T-helper 2 cell treated with Interferon-gamma antibody and Interleukin-4, amounts not matched to agents 5 μg/mL and 100 μg/mL, for 36 hours (primary cell): ENCODE data around the gene MGAT5B.

Experiments
- DNase-seq: peaks from one replicate; pipeline ENCODE4 v3.0.0; 2021; ENCODE audit warnings: low spot score
- H3K27ac Mint-ChIP-seq: one replicate; pipeline ENCODE4 v1.8.0; 2021; ENCODE audit warnings: mild to moderate bottlenecking, mixed read lengths
- H3K27me3 Mint-ChIP-seq: one replicate; pipeline ENCODE4 v1.8.0; 2021; ENCODE audit warnings: low read depth, mixed read lengths
- H3K36me3 Mint-ChIP-seq: one replicate; pipeline ENCODE4 v1.8.0; 2021; ENCODE audit warnings: low read depth, mixed read lengths
- H3K4me1 Mint-ChIP-seq: one replicate; pipeline ENCODE4 v1.8.0; 2021; ENCODE audit warnings: low read depth, mixed read lengths
- H3K4me3 Mint-ChIP-seq: one replicate; pipeline ENCODE4 v1.8.0; 2022; ENCODE audit warnings: mild to moderate bottlenecking, moderate library complexity, mixed read lengths
- H3K9me3 Mint-ChIP-seq: one replicate; pipeline ENCODE4 v1.8.0; 2021; ENCODE audit warnings: mixed read lengths

The MGAT5B gene

GRCh38 chr17:76878568-76878967 lies 10.4 kb downstream of the MGAT5B start:
- Mint-ChIP-seq H3K9me3 (peaks cover 16% of the 10 kb centered on the region), H3K36me3 (peaks cover 3% of the 10 kb centered on the region), H3K27me3 (no peaks in the 10 kb centered on the region), H3K4me3 (no peak overlapping the region), H3K4me1 (no peaks in the 10 kb centered on the region), H3K27ac (no peak overlapping the region)
- no peak for DNase-seq

DNA sequence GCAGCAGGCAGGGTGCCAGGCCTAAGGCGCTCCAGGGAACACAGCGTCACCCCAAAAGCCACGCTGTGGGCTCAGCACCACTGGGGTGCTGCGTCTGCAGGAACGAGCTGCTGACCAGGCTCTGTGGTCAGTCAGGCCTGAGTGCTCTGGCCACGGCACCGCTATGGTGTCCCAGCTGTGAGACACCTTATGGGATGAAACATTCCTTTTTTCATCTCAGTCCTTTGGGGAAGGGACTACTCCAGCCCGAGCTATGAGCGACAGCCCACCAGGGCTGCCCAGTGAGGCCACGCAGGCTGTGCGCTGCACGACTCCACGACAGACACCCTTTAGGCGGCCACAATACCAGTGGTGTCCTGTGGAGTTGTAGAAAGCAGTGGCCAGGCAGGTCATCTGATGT lies 11.1 kb downstream of the MGAT5B start:
- no peaks in the 10 kb centered on the region for H3K27me3 Mint-ChIP-seq
- peaks cover 12% of the 10 kb centered on the region for H3K9me3 Mint-ChIP-seq
- H3K4me3 Mint-ChIP-seq, result no peak overlapping the region
- no peak for DNase-seq
- no peak overlapping the region for H3K27ac Mint-ChIP-seq
- H3K36me3 Mint-ChIP-seq, result peaks cover 3% of the 10 kb centered on the region
- no peaks in the 10 kb centered on the region for H3K4me1 Mint-ChIP-seq

- no peak for DNase-seq
- H3K36me3 Mint-ChIP-seq, result peaks cover 3% of the 10 kb centered on the region
- H3K4me1 Mint-ChIP-seq, result no peaks in the 10 kb centered on the region
- H3K9me3 Mint-ChIP-seq, result peaks cover 9% of the 10 kb centered on the region
- no peak overlapping the region for H3K27ac Mint-ChIP-seq
- H3K4me3 Mint-ChIP-seq, result no peak overlapping the region
- no peaks in the 10 kb centered on the region for H3K27me3 Mint-ChIP-seq
Observed at GRCh38 chr17:76879691-76880090, 11.5 kb downstream of the MGAT5B start.

DNA sequence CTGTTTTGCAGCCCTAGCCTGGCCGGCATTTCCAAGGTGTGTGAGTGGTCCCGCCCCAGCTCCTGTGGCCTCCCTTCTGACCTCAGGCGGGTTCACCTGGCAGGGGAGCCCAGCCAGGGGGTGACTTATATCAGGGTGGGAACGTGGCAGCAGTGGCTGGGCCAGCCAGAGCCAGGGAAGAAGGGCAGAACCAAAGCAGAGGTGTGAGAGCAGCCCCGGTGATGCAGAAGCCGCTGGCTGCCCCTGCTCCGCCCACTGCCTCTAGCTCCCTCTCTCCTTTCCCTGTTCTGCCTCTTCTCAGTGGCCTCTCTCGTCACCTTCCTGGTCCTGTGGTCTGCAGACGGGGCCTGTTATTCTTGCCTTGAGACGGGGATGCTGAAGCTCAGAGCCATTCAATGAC lies 12.1 kb downstream of the MGAT5B start:
- Mint-ChIP-seq H3K27me3 (no peaks in the 10 kb centered on the region), H3K9me3 (peaks cover 6% of the 10 kb centered on the region), H3K4me3 (no peak overlapping the region), H3K36me3 (peaks cover 1% of the 10 kb centered on the region), H3K27ac (no peak overlapping the region), H3K4me1 (no peaks in the 10 kb centered on the region)
- no peak for DNase-seq

- Mint-ChIP-seq H3K4me1 (no peaks in the 10 kb centered on the region), H3K27ac (no peak overlapping the region), H3K4me3 (no peak overlapping the region), H3K9me3 (no peaks in the 10 kb centered on the region), H3K27me3 (no peaks in the 10 kb centered on the region), H3K36me3 (no peaks in the 10 kb centered on the region)
- DNase-seq, result no peak
Observed at GRCh38 chr17:76880971-76881370, 12.8 kb downstream of the MGAT5B start.

GRCh38 chr17:76881408-76881807 lies 13.2 kb downstream of the MGAT5B start:
- Mint-ChIP-seq H3K4me1 (no peaks in the 10 kb centered on the region), H3K27me3 (no peaks in the 10 kb centered on the region), H3K9me3 (no peaks in the 10 kb centered on the region), H3K27ac (no peak overlapping the region), H3K4me3 (no peak overlapping the region), H3K36me3 (no peaks in the 10 kb centered on the region)
- no peak for DNase-seq

- Mint-ChIP-seq H3K27me3 (no peaks in the 10 kb centered on the region), H3K4me3 (no peak overlapping the region), H3K9me3 (no peaks in the 10 kb centered on the region), H3K4me1 (no peaks in the 10 kb centered on the region), H3K27ac (no peak overlapping the region), H3K36me3 (no peaks in the 10 kb centered on the region)
- DNase-seq, result no peak
Observed at GRCh38 chr17:76881966-76882365, 13.8 kb downstream of the MGAT5B start.

DNA sequence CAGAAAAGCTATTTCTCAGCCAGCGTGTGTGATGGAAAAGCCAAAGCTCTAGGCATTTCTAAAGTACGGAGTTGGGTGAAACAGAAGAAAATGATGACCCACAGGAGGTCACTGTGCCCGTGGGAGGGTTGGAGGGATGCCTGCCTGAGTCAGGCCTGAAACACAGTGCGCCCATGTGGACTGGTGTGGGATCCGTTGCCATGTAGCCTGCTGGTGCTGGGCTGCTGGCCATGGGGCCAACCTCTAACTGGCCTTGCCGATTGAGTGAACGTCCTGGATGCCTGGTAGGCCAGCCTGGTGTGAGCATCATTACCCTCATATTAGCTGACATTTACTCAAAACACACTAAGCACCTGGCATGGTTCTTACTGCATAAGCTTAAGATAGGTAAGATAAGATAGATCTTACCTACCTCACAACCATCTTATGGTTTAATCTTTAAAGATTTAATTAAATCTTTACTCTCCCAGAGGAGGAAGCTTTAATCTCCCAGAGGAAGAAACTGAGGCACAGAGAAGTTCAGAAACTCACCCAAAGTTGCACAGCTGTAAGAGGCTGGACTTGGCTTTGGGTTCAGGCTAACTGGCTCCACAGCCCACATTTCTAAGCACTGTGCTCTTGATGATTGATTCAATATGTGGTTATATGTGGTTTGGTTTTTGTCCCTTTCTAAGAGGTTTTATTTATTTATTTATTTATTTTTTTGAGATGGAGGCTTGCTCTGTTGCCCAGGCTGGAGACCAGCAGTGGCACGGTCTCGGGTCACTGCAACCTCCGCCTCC lies 15.7 kb downstream of the MGAT5B start:
- Mint-ChIP-seq H3K27ac (no peak overlapping the region), H3K4me1 (no peaks in the 10 kb centered on the region), H3K36me3 (no peaks in the 10 kb centered on the region), H3K9me3 (no peaks in the 10 kb centered on the region), H3K4me3 (no peak overlapping the region), H3K27me3 (no peaks in the 10 kb centered on the region)
- DNase-seq, result no peak

DNA sequence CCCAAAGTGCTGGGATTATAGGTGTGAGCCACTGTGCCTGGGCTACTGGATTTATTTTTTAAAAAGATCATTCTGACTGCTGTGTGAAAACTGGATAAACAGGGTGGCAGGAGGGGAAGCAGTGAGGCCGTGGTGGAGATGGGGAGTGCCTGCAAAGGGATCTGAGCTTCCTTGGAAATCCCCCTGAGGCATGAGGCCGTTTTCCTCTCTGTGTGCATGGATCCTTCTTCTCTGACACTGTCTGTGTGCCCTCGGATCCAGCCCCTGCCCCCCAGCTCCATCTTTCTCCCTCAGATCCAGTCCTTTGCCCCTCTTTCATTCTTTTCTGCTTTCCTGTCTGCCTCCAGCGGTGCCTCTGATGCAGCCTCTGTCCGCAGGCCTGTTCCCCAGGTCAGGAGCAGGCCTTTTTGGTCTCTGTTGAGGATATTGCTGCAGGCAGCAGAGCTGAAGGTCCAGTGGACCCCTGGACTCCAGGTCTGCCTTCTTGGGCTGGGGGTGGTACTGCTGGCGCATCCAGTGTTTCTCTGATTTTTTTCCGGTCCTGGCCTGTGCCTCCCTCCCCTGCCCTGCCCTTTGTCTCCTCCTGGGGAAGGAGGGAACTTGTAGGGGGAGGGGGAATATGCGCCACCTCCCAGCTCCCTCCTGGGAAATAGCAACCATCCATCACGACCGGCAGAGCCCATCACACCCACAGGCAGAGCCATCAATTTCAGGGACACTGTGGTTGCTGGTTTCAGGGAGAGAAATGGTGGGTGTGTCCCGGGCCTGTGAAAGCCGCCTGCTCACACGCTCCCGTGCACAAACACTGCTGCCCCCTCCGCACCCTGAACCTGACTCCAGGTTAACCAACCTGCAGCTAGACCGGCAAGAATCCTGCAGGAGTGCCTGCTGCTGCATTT lies 17.0 kb downstream of the MGAT5B start:
- no peaks in the 10 kb centered on the region for H3K4me1 Mint-ChIP-seq
- no peaks in the 10 kb centered on the region for H3K36me3 Mint-ChIP-seq
- H3K9me3 Mint-ChIP-seq, result no peaks in the 10 kb centered on the region
- H3K27ac Mint-ChIP-seq, result no peak overlapping the region
- H3K4me3 Mint-ChIP-seq, result no peak overlapping the region
- DNase-seq, result no peak
- no peaks in the 10 kb centered on the region for H3K27me3 Mint-ChIP-seq

GRCh38 chr17:76885894-76886290 lies 17.7 kb downstream of the MGAT5B start:
- H3K9me3 Mint-ChIP-seq, result no peaks in the 10 kb centered on the region
- no peak for DNase-seq
- no peaks in the 10 kb centered on the region for H3K36me3 Mint-ChIP-seq
- no peaks in the 10 kb centered on the region for H3K27me3 Mint-ChIP-seq
- no peak overlapping the region for H3K4me3 Mint-ChIP-seq
- H3K4me1 Mint-ChIP-seq, result no peaks in the 10 kb centered on the region
- H3K27ac Mint-ChIP-seq, result no peak overlapping the region

DNA sequence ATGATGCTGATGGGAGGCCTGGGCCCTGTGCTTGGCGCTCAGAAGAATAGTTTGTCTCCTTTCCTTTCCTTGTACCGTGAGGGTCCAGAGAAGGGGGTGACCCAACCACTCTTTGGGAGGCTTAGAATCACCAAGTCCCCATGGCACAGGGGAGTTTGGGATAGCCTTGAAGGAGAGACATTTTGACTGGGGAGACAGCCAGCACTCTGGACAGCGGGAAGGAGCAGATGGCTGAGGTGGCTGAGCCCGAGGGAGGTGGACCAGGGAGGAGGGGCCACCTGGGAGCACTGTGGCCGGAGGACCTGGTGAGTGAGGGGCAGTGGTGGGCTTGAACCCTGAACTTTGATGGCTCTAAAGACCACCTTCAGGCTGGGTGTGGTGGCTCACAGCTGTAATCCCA lies 18.2 kb downstream of the MGAT5B start:
- no peak overlapping the region for H3K27ac Mint-ChIP-seq
- H3K27me3 Mint-ChIP-seq, result no peaks in the 10 kb centered on the region
- H3K4me3 Mint-ChIP-seq, result no peak overlapping the region
- H3K4me1 Mint-ChIP-seq, result no peaks in the 10 kb centered on the region
- no peaks in the 10 kb centered on the region for H3K9me3 Mint-ChIP-seq
- no peaks in the 10 kb centered on the region for H3K36me3 Mint-ChIP-seq
- DNase-seq, result no peak

DNA sequence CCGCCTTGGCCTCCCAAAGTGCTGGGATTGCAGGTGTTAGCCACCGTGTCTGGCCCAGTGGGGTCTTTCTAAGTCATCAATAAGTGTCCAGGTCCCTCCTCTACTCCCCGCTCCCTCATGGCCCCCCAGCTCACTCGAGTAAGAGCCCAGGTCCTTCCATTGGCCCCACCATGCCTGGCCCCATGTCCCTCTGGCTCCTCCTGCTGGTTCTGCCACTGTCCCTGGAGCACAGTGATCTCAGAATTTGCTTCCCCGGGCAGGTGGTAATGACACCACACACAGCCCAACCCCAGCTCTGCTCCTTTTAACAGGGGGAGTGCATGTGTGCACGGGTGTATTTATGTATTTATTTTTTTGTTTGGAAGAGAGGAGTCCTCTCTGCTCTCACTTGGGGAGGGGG lies 19.6 kb downstream of the MGAT5B start:
- Mint-ChIP-seq H3K27me3 (no peaks in the 10 kb centered on the region), H3K27ac (no peak overlapping the region), H3K4me3 (no peak overlapping the region), H3K9me3 (no peaks in the 10 kb centered on the region), H3K4me1 (no peaks in the 10 kb centered on the region), H3K36me3 (no peaks in the 10 kb centered on the region)
- no peak for DNase-seq

DNA sequence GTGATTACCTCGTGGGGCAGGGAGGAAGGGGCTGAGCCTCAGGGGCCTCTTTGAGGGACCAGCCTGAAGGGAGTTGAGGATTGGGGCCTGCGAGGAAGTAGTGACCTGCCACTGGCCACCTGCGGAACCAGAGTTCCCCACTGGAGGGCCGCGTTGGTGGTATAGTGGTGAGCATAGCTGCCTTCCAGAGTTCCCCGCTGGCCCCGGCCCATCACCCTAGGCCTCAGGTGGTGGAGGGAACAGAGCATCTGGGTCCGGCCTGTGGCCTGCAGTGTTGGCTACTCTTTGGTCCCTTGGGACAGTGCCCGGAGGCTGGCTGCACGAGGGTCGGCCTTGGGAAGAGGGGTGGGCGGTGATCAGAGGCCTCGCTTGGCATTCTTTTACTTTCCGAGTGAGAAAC lies 20.5 kb downstream of the MGAT5B start:
- Mint-ChIP-seq H3K4me1 (no peaks in the 10 kb centered on the region), H3K36me3 (no peaks in the 10 kb centered on the region), H3K9me3 (no peaks in the 10 kb centered on the region)

DNA sequence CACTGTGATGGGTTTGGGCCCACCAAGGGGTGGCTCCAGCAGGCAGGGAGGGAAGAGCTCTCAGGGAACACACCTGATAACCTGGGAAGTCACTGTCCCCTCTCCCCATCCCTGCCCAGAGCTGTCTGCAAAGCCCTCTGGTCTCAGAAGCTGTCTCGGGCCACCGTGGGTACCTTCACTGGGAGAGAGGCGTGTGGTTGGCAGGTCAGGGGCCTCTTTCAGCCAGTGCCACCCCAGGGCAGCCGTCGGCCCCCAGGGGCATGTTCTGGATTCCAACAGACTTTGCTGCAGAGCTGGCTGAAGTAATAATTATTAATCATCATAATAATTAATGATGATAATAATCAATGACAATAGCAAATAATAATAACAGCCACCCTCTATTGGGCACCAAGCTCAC lies 21.1 kb downstream of the MGAT5B start:
- H3K9me3 Mint-ChIP-seq, result no peaks in the 10 kb centered on the region
- no peak overlapping the region for H3K27ac Mint-ChIP-seq
- no peaks in the 10 kb centered on the region for H3K4me1 Mint-ChIP-seq
- no peak for DNase-seq
- H3K27me3 Mint-ChIP-seq, result no peaks in the 10 kb centered on the region
- H3K4me3 Mint-ChIP-seq, result no peak overlapping the region
- no peaks in the 10 kb centered on the region for H3K36me3 Mint-ChIP-seq

More for the DNA sequence above, 20.5 kb downstream of the MGAT5B start:
- DNase-seq, result no peak
- no peak overlapping the region for H3K4me3 Mint-ChIP-seq
- no peak overlapping the region for H3K27ac Mint-ChIP-seq
- no peaks in the 10 kb centered on the region for H3K27me3 Mint-ChIP-seq
